ENCODE data around the gene UCHL5.

UCHL5 gene

GRCh38 chr1:193014400-193014799 lies 44.8 kb downstream of the UCHL5 start:
- TF ChIP-seq POLR2AphosphoS5 (IDR thresholded peaks at IDR 0.05; ENCODE audit: low read depth, low read length) (no peak), REST (IDR thresholded peaks at IDR 0.05; ENCODE audit: insufficient read depth in 1 of 2, low read depth in 2 of 2, low read length in 2 of 2) (no peak)

GRCh38 chr1:193013707-193014106 lies 45.5 kb downstream of the UCHL5 start:
- TF ChIP-seq SIN3A (IDR thresholded peaks at IDR 0.05; ENCODE audit: borderline replicate concordance, insufficient read depth, low read length) (no peak), TAF1 (IDR thresholded peaks at IDR 0.05; ENCODE audit: borderline replicate concordance, insufficient read depth, low read length) (no peak), POLR2AphosphoS5 (IDR thresholded peaks at IDR 0.05; ENCODE audit: low read depth, low read length) (no peak), REST (IDR thresholded peaks at IDR 0.05; ENCODE audit: insufficient read depth in 1 of 2, low read depth in 2 of 2, low read length in 2 of 2) (no peak), FOXP2 (optimal IDR thresholded peaks at IDR 0.05; ENCODE audit: borderline replicate concordance, extremely low read depth, extremely low read length, insufficient read depth) (no peak)

- TF ChIP-seq SIN3A (IDR thresholded peaks at IDR 0.05; ENCODE audit: borderline replicate concordance, insufficient read depth, low read length) (no peak), POLR2AphosphoS5 (IDR thresholded peaks at IDR 0.05; ENCODE audit: low read depth, low read length) (no peak), REST (IDR thresholded peaks at IDR 0.05; ENCODE audit: insufficient read depth in 1 of 2, low read depth in 2 of 2, low read length in 2 of 2) (no peak), TAF1 (IDR thresholded peaks at IDR 0.05; ENCODE audit: borderline replicate concordance, insufficient read depth, low read length) (no peak), FOXP2 (optimal IDR thresholded peaks at IDR 0.05; ENCODE audit: borderline replicate concordance, extremely low read depth, extremely low read length, insufficient read depth) (no peak)
Observed at GRCh38 chr1:193013005-193013404, 46.2 kb downstream of the UCHL5 start.

GRCh38 chr1:193011406-193011805 lies 47.8 kb downstream of the UCHL5 start:
- TF ChIP-seq FOXP2 (optimal IDR thresholded peaks at IDR 0.05; ENCODE audit: borderline replicate concordance, extremely low read depth, extremely low read length, insufficient read depth) (no peak), TAF1 (IDR thresholded peaks at IDR 0.05; ENCODE audit: borderline replicate concordance, insufficient read depth, low read length) (no peak), REST (IDR thresholded peaks at IDR 0.05; ENCODE audit: insufficient read depth in 1 of 2, low read depth in 2 of 2, low read length in 2 of 2) (no peak), POLR2AphosphoS5 (IDR thresholded peaks at IDR 0.05; ENCODE audit: low read depth, low read length) (peak; percentile 27; the same call in 1 of the 2 replicates)

DNA sequence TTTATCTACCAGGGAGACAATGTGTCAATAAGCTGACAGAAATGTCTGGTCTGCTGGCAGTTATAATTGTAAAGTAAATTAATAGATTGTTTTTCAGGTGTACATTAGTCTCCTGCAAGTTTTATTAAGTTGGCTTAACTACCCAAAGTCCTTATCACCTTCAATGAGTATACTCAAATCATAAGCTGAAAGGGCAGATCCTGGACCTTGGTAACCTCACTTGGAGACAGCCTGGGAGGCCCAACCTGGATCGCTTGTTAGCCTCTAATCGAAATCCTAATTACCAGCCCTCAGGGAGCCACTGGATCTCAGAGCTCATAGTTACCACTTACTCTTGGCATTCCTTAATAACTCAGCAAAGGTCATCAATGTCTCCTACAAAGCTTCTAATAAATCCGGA lies 49.7 kb downstream of the UCHL5 start:
- no peak for TF ChIP-seq REST (IDR thresholded peaks at IDR 0.05; ENCODE audit: insufficient read depth in 1 of 2, low read depth in 2 of 2, low read length in 2 of 2)
- no peak for TF ChIP-seq POLR2AphosphoS5 (IDR thresholded peaks at IDR 0.05; ENCODE audit: low read depth, low read length)
- no peak for TF ChIP-seq FOXP2 (optimal IDR thresholded peaks at IDR 0.05; ENCODE audit: borderline replicate concordance, extremely low read depth, extremely low read length, insufficient read depth)
- no peak for TF ChIP-seq SIN3A (IDR thresholded peaks at IDR 0.05; ENCODE audit: borderline replicate concordance, insufficient read depth, low read length)
- no peak for TF ChIP-seq TAF1 (IDR thresholded peaks at IDR 0.05; ENCODE audit: borderline replicate concordance, insufficient read depth, low read length)

Data from PFSK-1 (cell line).